GM21717 (cell line): ENCODE measurements around the gene CGB5.

Experiments
- ATAC-seq: cut with Tn5 transposase; IDR thresholded peaks from one replicate; pipeline ENCODE4 v1.9.1; 2021; ENCODE audit warnings: mild to moderate bottlenecking, moderate library complexity; ENCODE audit not compliant: unreplicated experiment

The CGB5 gene

DNA sequence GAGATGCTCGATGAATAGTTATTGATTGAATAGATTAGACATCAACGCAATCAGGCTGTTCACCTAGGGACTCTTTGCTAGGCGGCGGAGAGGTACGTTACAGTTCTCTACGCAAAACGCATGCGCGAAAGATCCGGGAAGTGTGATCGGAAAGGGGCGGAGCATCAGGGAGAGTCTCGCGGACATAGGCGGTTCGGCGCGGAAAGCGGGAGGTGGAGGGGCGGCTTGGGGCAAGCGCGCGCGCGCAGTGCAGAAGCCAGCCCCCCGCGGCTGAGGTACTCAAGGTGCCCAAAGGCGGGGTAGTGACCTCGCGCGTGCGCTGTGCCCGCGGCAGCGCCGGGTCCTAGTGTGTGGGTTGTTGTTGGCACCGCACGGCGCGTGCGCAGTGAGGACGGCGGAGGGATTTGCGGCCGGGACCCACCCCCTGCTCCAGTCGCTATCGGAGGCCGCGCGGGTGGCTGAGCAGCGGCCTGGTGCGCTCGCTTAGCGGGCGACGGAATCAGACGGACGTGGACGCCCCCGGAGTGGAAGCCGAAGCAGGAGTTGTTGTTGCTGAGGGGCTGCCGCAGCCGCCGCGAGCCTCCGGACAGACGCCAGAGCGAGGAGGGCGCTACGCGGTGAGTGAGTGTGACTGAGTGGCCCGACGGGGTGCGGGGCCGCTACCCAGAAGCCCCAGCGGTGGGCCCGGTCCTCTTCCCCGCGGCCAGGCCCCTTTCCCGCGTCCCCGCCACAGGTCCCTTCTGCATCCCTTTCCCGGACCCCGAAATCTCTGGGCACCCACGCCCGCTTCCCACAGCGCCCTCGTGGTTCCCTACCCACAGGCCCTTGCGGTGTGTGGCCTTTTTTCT lies 41.6 kb downstream of the CGB5 start, which contains the start of gene SNRNP70:
Gene SNRNP70 (plus strand): TSS at position 432 of the 848 bp plus-strand sequence. CDS start 964 bp downstream, outside the sequence.
- ATAC-seq = peak; percentile 69

DNA sequence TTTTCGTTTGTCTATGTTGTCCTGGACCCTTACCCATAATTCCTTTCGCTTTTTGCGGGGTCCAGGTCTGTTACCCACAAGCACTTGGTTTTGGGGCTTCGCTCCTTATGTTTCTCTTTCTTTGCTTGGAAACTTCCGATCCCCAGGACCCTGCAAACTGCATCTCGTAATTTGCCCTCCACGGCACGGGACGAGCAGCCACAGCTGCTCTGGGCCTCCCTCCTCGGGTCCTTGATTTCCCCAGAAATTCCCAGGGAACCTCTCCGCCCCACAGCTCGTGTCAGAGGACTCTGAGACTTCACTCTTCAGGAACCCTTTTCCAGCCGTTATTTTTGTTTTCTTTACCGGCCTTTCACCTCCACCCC lies 42.2 kb downstream of the CGB5 start:
- ATAC-seq = peak; percentile 4

DNA sequence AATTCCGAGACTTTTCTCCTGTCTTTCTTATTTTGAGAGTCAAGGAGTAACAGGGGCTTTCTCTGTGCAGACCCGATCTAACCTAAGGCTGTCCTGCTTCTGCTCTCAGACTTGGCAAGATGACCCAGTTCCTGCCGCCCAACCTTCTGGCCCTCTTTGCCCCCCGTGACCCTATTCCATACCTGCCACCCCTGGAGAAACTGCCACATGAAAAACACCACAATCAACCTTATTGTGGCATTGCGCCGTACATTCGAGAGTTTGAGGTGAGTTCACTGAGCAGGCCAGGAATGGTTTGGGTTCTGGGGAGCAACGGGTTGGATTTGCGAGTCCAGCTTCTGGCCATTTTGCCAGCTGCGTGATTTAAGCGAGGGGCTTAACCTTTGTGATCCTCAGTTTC lies 42.6 kb downstream of the CGB5 start:
- ATAC-seq = no peak

DNA sequence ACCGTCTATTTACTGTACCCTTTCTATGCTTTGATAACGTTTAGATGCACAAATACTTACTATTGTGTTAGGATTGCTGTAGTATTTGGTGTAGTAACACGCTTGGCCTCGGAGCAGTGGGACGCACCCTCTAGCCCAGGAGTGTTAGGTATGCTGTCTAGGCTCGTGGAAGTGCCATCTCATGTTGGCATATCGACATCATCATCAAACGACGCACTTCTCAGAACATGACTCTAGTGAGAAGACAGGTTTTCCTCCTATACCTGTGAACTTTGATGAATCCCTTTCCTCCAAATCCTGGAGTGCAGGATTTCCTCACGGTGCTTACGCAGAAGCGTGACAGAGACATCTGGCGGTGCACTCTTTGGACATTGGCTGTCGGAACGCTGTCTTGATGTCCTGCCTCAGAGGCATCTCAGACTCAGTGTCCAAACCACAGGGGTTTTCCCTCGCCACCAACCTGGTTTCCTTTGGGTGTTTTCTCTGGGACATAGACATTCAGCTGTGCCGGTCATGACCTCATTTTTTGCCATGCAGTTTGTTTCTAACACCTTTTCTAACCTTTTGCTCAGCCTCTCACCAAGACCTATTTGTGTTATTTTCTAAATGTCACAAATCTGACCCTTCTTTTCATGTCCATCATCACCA lies 47.9 kb downstream of the CGB5 start:
- no peak for ATAC-seq

DNA sequence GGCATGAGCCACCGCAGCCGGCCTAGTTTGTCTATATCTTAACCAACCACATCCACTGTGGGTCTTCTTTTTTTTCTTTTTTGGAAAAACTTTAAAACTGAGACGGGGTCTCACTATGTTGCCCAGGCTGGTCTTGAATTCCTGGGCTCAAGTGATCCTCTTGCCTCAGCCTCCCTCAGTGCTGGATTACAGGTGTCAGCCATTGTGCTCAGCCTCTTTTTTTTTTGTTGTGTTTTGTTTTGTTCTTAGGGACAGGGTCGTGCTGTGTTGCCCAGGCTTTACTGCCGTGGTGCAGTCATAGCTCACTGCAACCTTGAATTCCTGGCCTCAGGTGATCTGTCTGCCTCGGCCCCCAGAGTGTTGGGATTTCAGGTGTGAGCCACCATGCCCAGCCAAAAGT lies 49.0 kb downstream of the CGB5 start:
- ATAC-seq = no peak
